Esophagus muscularis mucosa (tissue), 4 donors: Measurements from ENCODE around the gene PRR23C.

Experiments
- EP300 ChIP-seq: sonication (generic); formaldehyde crosslinking; IDR thresholded peaks from one replicate; pipeline ENCODE4 v1.6.1; 2017; ENCODE audit warnings: antibody characterized with exemption
- POLR2AphosphoS5 ChIP-seq, 2 donors: sonication (generic); formaldehyde crosslinking; IDR thresholded peaks; one replicate each; pipeline ENCODE4 v1.6.1; 2017; ENCODE audit warnings: antibody characterized with exemption in 2 of 2
- TF ChIP-seq, protein P1 (sequence below), 3 experiments: fragments of 200-600 bp in 2 of 3; fragments of 450-650 bp in 1 of 3; sonication (generic) in 2 of 3; IDR thresholded peaks; one replicate each; pipeline ENCODE4 v1.5.1; 2017 to 2019; ENCODE audit warnings: antibody characterized with exemption in 3 of 3, mild to moderate bottlenecking in 2 of 3, moderate library complexity in 1 of 3

DNA sequence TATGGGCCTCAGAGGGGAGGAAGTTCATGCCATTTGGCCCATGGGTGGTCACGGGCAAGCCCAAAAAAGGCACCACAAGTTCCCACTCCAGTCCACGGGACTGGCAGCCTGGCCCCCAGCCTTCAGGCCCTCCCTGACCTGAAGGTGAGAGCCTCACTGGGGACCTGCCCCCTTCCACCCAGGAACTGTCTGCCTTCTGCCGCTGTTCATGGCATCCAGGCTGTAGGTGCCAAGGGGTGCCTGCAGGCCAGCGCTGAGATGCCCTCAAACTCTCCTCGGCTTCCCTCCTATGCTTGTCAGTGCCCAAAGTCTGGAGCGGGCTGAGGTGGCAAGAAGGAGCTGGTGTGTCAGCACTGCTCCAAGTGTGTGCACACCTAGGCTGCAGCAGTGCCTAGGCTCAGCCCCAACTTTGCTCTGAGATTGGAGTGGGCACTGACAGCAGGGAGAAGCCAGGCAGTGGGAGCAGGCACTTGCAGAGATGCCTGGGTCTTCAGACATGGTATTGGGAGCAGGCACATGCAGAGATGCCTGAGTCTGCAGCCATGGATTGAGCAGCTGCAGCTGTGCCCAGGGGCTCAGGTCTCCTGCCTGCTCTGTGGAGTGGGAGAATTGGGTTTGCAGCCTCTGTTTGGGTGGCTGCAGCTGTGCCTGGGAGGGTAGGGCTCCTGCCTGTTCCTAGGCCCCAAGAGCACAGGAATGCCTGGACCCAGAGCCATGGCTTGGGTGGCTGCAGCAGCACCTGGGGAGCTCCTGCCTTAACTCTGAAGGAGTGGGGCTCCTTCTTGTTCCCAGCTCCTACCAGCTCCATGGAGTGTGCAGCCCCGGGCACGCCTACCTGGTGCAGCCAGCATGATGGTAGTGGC is 44.0 kb upstream of the PRR23C start:
- TF ChIP-seq, protein P1, sequence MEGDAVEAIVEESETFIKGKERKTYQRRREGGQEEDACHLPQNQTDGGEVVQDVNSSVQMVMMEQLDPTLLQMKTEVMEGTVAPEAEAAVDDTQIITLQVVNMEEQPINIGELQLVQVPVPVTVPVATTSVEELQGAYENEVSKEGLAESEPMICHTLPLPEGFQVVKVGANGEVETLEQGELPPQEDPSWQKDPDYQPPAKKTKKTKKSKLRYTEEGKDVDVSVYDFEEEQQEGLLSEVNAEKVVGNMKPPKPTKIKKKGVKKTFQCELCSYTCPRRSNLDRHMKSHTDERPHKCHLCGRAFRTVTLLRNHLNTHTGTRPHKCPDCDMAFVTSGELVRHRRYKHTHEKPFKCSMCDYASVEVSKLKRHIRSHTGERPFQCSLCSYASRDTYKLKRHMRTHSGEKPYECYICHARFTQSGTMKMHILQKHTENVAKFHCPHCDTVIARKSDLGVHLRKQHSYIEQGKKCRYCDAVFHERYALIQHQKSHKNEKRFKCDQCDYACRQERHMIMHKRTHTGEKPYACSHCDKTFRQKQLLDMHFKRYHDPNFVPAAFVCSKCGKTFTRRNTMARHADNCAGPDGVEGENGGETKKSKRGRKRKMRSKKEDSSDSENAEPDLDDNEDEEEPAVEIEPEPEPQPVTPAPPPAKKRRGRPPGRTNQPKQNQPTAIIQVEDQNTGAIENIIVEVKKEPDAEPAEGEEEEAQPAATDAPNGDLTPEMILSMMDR (IDR thresholded peaks at IDR 0.05), result no peak
- TF ChIP-seq POLR2AphosphoS5 (IDR thresholded peaks at IDR 0.05) (no peak), EP300 (no peak)
